ENCODE results near the gene MTX2. TPM values are rescaled to one million over a fixed set of nuclear protein-coding genes. Genes with fewer than 3 reads are reported as not detected.

MTX2 gene
- total and polyA plus RNA-seq, 8 donors = 12.2 to 150 (median 37.1) TPM

DNA sequence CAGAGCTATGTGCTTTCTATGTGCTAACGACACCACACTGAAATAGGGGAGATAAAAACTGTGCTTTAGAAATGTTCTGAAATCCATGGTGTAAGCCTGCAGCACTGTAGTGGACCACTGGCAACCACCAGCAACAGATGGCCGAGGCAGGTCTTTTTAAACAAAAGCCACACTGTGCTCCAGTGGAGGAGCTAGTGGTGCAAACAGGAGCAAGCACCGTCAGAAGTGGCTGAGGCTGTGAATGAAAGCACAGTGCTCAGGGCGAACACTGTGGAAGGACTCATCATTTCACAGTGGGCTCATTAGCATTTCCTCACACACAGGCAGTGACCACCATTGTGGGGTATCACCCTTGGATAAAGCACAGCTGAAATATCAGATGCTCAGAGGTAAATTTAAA lies 22.9 kb upstream of the MTX2 start:
- Histone ChIP-seq H3K4me1 (no peaks in the 10 kb centered on the region), H3K27me3 (peaks cover 0 to 29% (median 0%) of the 10 kb centered on the region in 3 donors), H3K9me3 (peaks cover 0 to 12% (median 0%) of the 10 kb centered on the region in 4 donors), H3K27ac (no peak overlapping the region), H3K4me3 (no peak overlapping the region), H3K36me3 (no peaks in the 10 kb centered on the region)
- DNase-seq = peak in 1 of 2 donors; percentile 9
- 55 to 66% (median 59%) methylated on average over 4 of the region's 4 CpGs for WGBS, 5 donors
- intact Hi-C loops (cut with DNase I; ENCODE audit: low total_unique reads) = no loop called here
- TF ChIP-seq, protein P1, sequence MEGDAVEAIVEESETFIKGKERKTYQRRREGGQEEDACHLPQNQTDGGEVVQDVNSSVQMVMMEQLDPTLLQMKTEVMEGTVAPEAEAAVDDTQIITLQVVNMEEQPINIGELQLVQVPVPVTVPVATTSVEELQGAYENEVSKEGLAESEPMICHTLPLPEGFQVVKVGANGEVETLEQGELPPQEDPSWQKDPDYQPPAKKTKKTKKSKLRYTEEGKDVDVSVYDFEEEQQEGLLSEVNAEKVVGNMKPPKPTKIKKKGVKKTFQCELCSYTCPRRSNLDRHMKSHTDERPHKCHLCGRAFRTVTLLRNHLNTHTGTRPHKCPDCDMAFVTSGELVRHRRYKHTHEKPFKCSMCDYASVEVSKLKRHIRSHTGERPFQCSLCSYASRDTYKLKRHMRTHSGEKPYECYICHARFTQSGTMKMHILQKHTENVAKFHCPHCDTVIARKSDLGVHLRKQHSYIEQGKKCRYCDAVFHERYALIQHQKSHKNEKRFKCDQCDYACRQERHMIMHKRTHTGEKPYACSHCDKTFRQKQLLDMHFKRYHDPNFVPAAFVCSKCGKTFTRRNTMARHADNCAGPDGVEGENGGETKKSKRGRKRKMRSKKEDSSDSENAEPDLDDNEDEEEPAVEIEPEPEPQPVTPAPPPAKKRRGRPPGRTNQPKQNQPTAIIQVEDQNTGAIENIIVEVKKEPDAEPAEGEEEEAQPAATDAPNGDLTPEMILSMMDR (IDR thresholded peaks at IDR 0.05) = no peak
- TF ChIP-seq POLR2AphosphoS5 (IDR thresholded peaks at IDR 0.05) (no peak), POLR2A (IDR thresholded peaks at IDR 0.05) (no peak), EP300 (IDR thresholded peaks at IDR 0.05) (no peak)

- peaks cover 0 to 32% (median 0%) of the 10 kb centered on the region in 3 donors for H3K27me3 ChIP-seq
- peaks cover 0 to 12% (median 0%) of the 10 kb centered on the region in 4 donors for H3K9me3 ChIP-seq
- H3K27ac ChIP-seq = no peak overlapping the region
- no peaks in the 10 kb centered on the region for H3K36me3 ChIP-seq
- H3K4me1 ChIP-seq = no peaks in the 10 kb centered on the region
- DNase-seq = no peak
- TF ChIP-seq EP300 (IDR thresholded peaks at IDR 0.05) = no peak
- TF ChIP-seq POLR2A (IDR thresholded peaks at IDR 0.05) = no peak
- no peak overlapping the region for H3K4me3 ChIP-seq
- WGBS, 5 donors = 58 to 81% (median 65%) methylated on average over 4 of the region's 4 CpGs
- intact Hi-C loops (cut with DNase I; ENCODE audit: low total_unique reads) = no loop called here
Observed at GRCh38 chr2:176247859-176248258, 21.4 kb upstream of the MTX2 start.

GRCh38 chr2:176251928-176252327 lies 17.3 kb upstream of the MTX2 start:
- Histone ChIP-seq H3K4me1 (no peaks in the 10 kb centered on the region), H3K4me3 (no peak overlapping the region), H3K27me3 (peaks cover 0 to 15% (median 0%) of the 10 kb centered on the region in 3 donors), H3K36me3 (no peaks in the 10 kb centered on the region), H3K27ac (no peak overlapping the region), H3K9me3 (peaks cover 0 to 20% (median 0%) of the 10 kb centered on the region in 4 donors)
- TF ChIP-seq POLR2A (IDR thresholded peaks at IDR 0.05) (no peak), EP300 (IDR thresholded peaks at IDR 0.05) (no peak), POLR2AphosphoS5 (IDR thresholded peaks at IDR 0.05) (no peak)
- TF ChIP-seq, protein P1 (IDR thresholded peaks at IDR 0.05) = no peak
- WGBS, 5 donors = 46 to 56% (median 50%) methylated on average over 1 of the region's 1 CpG
- intact Hi-C loops (cut with DNase I; ENCODE audit: low total_unique reads) = no loop called here
- DNase-seq = no peak

DNA sequence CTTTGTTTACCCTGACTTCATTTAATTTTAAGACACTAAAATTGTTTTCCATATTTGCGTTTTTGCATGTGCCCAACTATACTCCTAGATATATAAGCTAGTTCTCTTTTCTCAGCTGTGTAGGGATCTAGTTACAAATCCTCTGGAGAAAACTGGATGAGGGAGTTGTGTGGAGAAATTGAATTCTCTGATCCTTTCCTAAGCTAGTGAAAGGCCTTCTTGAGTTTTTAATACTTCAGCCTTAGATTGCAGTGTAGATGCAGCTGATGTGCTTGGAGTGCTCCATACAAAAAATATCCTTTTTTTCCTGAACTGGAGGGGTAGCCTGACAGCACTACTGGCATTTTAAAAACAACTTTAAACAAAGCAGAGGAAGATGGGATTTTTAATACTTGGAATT lies 8.6 kb upstream of the MTX2 start:
- WGBS, 5 donors = 81 to 94% (median 92%) methylated on average over 1 of the region's 1 CpG
- no peaks in the 10 kb centered on the region for H3K9me3 ChIP-seq
- H3K27ac ChIP-seq = no peak overlapping the region
- no peaks in the 10 kb centered on the region for H3K4me1 ChIP-seq
- H3K36me3 ChIP-seq = no peaks in the 10 kb centered on the region
- TF ChIP-seq POLR2A (IDR thresholded peaks at IDR 0.05) (no peak), EP300 (IDR thresholded peaks at IDR 0.05) (no peak), POLR2AphosphoS5 (IDR thresholded peaks at IDR 0.05) (no peak)
- TF ChIP-seq, protein P1 (IDR thresholded peaks at IDR 0.05) = no peak
- no peak overlapping the region for H3K4me3 ChIP-seq
- DNase-seq = no peak
- peaks cover 0 to 14% (median 0%) of the 10 kb centered on the region in 3 donors for H3K27me3 ChIP-seq
- intact Hi-C loops (cut with DNase I; ENCODE audit: low total_unique reads) = no loop called here

- DNase-seq = no peak
- no peaks in the 10 kb centered on the region for H3K9me3 ChIP-seq
- no peak overlapping the region for H3K4me3 ChIP-seq
- TF ChIP-seq, protein P1 (IDR thresholded peaks at IDR 0.05) = no peak
- TF ChIP-seq EP300 (IDR thresholded peaks at IDR 0.05) = no peak
- TF ChIP-seq POLR2A (IDR thresholded peaks at IDR 0.05) = no peak
- no peak for TF ChIP-seq POLR2AphosphoS5 (IDR thresholded peaks at IDR 0.05)
- no peaks in the 10 kb centered on the region for H3K4me1 ChIP-seq
- peaks cover 0 to 14% (median 0%) of the 10 kb centered on the region in 3 donors for H3K27me3 ChIP-seq
- H3K27ac ChIP-seq = no peak overlapping the region
- no peaks in the 10 kb centered on the region for H3K36me3 ChIP-seq
- intact Hi-C loops (cut with DNase I; ENCODE audit: low total_unique reads) = no loop called here
Observed at GRCh38 chr2:176261136-176261535, 8.1 kb upstream of the MTX2 start.

All from stomach (tissue), 9 donors.